IPS-18a (cell line): ENCODE data around the gene RBP2.

Experiments used
- H3K27ac ChIP-seq: one replicate; pipeline ENCODE4 v1.5.1; 2013; ENCODE audit warnings: low read length
- H3K27me3 ChIP-seq: one replicate; pipeline ENCODE4 v1.6.1; 2013; ENCODE audit warnings: mild to moderate bottlenecking, low read length; ENCODE audit not compliant: control insufficient read depth, insufficient read depth
- H3K36me3 ChIP-seq: one replicate; pipeline ENCODE4 v1.6.1; 2013; ENCODE audit warnings: low read depth, low read length; ENCODE audit not compliant: control insufficient read depth
- H3K4me1 ChIP-seq: one replicate; pipeline ENCODE4 v1.6.1; 2013; ENCODE audit warnings: low read depth, low read length; ENCODE audit not compliant: control insufficient read depth
- H3K4me3 ChIP-seq: one replicate; pipeline ENCODE4 v1.5.1; 2013; ENCODE audit warnings: low read length
- H3K9ac ChIP-seq: one replicate; pipeline ENCODE4 v1.6.1; 2013; ENCODE audit warnings: mild to moderate bottlenecking, low read length, moderate library complexity
- H3K9me3 ChIP-seq: one replicate; pipeline ENCODE4 v1.6.1; 2013; ENCODE audit warnings: low read depth, low read length; ENCODE audit not compliant: control insufficient read depth

Gene RBP2

GRCh38 chr3:139441656-139442055 is 34.7 kb downstream of the RBP2 start:
- H3K9me3 ChIP-seq, result no peaks in the 10 kb centered on the region
- no peaks in the 10 kb centered on the region for H3K36me3 ChIP-seq
- no peak overlapping the region for H3K9ac ChIP-seq
- no peaks in the 10 kb centered on the region for H3K27me3 ChIP-seq
- H3K4me3 ChIP-seq, result no peak overlapping the region
- no peak overlapping the region for H3K27ac ChIP-seq
- no peaks in the 10 kb centered on the region for H3K4me1 ChIP-seq

GRCh38 chr3:139440639-139441556 is 35.4 kb downstream of the RBP2 start:
- Histone ChIP-seq H3K27me3 (no peaks in the 10 kb centered on the region), H3K4me1 (no peaks in the 10 kb centered on the region), H3K4me3 (no peak overlapping the region), H3K9me3 (no peaks in the 10 kb centered on the region), H3K9ac (no peak overlapping the region), H3K27ac (no peak overlapping the region), H3K36me3 (no peaks in the 10 kb centered on the region)

- H3K36me3 ChIP-seq, result no peaks in the 10 kb centered on the region
- no peaks in the 10 kb centered on the region for H3K4me1 ChIP-seq
- no peak overlapping the region for H3K9ac ChIP-seq
- no peak overlapping the region for H3K27ac ChIP-seq
- H3K9me3 ChIP-seq, result no peaks in the 10 kb centered on the region
- H3K4me3 ChIP-seq, result no peak overlapping the region
- no peaks in the 10 kb centered on the region for H3K27me3 ChIP-seq
These were observed 37.0 kb downstream of the RBP2 start for GRCh38 chr3:139439278-139439677.

DNA sequence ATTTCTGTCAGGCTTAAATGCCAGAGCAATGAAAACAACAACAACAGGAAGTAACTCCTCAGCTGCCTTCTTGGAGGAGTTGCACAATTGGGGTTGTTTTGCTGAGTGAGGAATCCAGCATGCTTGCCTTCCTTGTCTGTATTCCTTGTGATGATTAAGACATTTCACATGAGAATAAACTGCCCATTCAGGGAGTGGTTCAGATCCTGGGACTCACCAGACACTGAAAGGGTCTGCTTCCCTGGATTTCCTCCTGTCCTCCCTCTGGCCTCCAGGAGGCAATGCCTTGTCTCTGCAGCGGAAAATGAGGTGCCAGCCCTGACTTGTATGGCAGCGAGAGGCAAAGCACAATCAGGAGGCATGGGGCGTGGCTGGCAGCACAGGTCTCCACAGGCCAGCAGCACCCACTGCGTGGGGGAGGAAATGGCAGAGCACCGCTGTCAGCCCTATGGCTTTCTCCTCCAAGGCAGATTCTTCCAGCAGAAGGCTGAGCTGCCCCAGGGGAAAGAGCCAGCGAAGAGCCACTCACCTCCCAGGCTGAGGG is 41.5 kb downstream of the RBP2 start:
- no peak overlapping the region for H3K27ac ChIP-seq
- H3K36me3 ChIP-seq, result no peaks in the 10 kb centered on the region
- H3K9me3 ChIP-seq, result no peaks in the 10 kb centered on the region
- no peak overlapping the region for H3K9ac ChIP-seq
- H3K4me3 ChIP-seq, result no peak overlapping the region
- no peaks in the 10 kb centered on the region for H3K4me1 ChIP-seq
- no peaks in the 10 kb centered on the region for H3K27me3 ChIP-seq

GRCh38 chr3:139434228-139434627 is 42.1 kb downstream of the RBP2 start:
- Histone ChIP-seq H3K4me3 (no peak overlapping the region), H3K9me3 (no peaks in the 10 kb centered on the region), H3K4me1 (no peaks in the 10 kb centered on the region), H3K36me3 (no peaks in the 10 kb centered on the region), H3K27ac (no peak overlapping the region), H3K27me3 (no peaks in the 10 kb centered on the region), H3K9ac (no peak overlapping the region)

- H3K9me3 ChIP-seq, result no peaks in the 10 kb centered on the region
- no peaks in the 10 kb centered on the region for H3K4me1 ChIP-seq
- no peak overlapping the region for H3K4me3 ChIP-seq
- H3K36me3 ChIP-seq, result no peaks in the 10 kb centered on the region
- no peak overlapping the region for H3K27ac ChIP-seq
- no peaks in the 10 kb centered on the region for H3K27me3 ChIP-seq
- H3K9ac ChIP-seq, result no peak overlapping the region
These were observed 43.2 kb downstream of the RBP2 start for GRCh38 chr3:139433089-139433488.

GRCh38 chr3:139430493-139430892 is 45.8 kb downstream of the RBP2 start:
- Histone ChIP-seq H3K9me3 (no peaks in the 10 kb centered on the region), H3K4me1 (no peaks in the 10 kb centered on the region), H3K4me3 (no peak overlapping the region), H3K27ac (no peak overlapping the region), H3K36me3 (no peaks in the 10 kb centered on the region), H3K27me3 (no peaks in the 10 kb centered on the region), H3K9ac (no peak overlapping the region)

- H3K27me3 ChIP-seq, result no peaks in the 10 kb centered on the region
- no peak overlapping the region for H3K27ac ChIP-seq
- no peaks in the 10 kb centered on the region for H3K9me3 ChIP-seq
- no peaks in the 10 kb centered on the region for H3K4me1 ChIP-seq
- H3K36me3 ChIP-seq, result no peaks in the 10 kb centered on the region
- H3K9ac ChIP-seq, result no peak overlapping the region
- H3K4me3 ChIP-seq, result no peak overlapping the region
These were observed 48.8 kb downstream of the RBP2 start for GRCh38 chr3:139427283-139428060.

- H3K9me3 ChIP-seq, result no peaks in the 10 kb centered on the region
- no peak overlapping the region for H3K9ac ChIP-seq
- H3K4me3 ChIP-seq, result no peak overlapping the region
- H3K4me1 ChIP-seq, result no peaks in the 10 kb centered on the region
- no peak overlapping the region for H3K27ac ChIP-seq
- H3K36me3 ChIP-seq, result no peaks in the 10 kb centered on the region
- H3K27me3 ChIP-seq, result no peaks in the 10 kb centered on the region
These were observed 50.4 kb downstream of the RBP2 start for GRCh38 chr3:139425745-139426400.

DNA sequence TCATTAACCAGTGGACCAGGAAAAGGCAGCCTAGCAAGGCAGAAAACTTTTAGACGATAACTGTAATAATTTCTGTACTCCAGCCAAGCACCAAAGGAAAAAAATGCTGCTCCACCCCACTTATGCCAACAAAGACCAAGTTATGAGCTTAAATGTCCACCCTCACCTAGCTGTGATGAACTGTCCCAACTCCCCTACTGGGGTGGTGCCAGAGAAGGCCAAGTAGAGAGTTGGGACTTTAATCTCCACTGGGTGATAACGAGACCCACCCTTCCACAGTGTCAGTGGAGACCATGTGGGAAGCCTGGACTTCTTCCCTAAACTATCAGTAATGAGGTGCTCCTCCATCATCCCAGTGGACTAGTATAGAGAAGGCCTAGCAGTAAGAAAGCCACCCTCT is 53.1 kb downstream of the RBP2 start:
- H3K4me1 ChIP-seq, result no peaks in the 10 kb centered on the region
- no peaks in the 10 kb centered on the region for H3K9me3 ChIP-seq
- no peak overlapping the region for H3K9ac ChIP-seq
- H3K36me3 ChIP-seq, result no peaks in the 10 kb centered on the region
- H3K4me3 ChIP-seq, result no peak overlapping the region
- H3K27me3 ChIP-seq, result no peaks in the 10 kb centered on the region
- no peak overlapping the region for H3K27ac ChIP-seq

GRCh38 chr3:139421460-139421859 is 54.9 kb downstream of the RBP2 start:
- Histone ChIP-seq H3K4me3 (no peak overlapping the region), H3K4me1 (no peaks in the 10 kb centered on the region), H3K27ac (no peak overlapping the region), H3K27me3 (no peaks in the 10 kb centered on the region), H3K9ac (no peak overlapping the region), H3K9me3 (no peaks in the 10 kb centered on the region), H3K36me3 (no peaks in the 10 kb centered on the region)
